Epithelial cell of esophagus (primary cell): ENCODE results near the gene PSMB3.

Experiments used
- DNase-seq: peaks from one replicate; pipeline ENCODE4 v3.0.0; 2010; ENCODE audit warnings: low read depth
- H3K4me3 ChIP-seq: 2 replicates; pipeline ENCODE4 v1.5.1; 2011; ENCODE audit warnings: mild to moderate bottlenecking, low read length, control low read depth
- TF ChIP-seq, protein P1 (sequence below): IDR thresholded peaks from 2 replicates; pipeline ENCODE4 v1.5.1; 2011; ENCODE audit warnings: low read depth, mild to moderate bottlenecking, low read length, control low read depth, inconsistent platforms; ENCODE audit not compliant: insufficient read depth; ENCODE audit errors: missing control alignments

The PSMB3 gene

DNA sequence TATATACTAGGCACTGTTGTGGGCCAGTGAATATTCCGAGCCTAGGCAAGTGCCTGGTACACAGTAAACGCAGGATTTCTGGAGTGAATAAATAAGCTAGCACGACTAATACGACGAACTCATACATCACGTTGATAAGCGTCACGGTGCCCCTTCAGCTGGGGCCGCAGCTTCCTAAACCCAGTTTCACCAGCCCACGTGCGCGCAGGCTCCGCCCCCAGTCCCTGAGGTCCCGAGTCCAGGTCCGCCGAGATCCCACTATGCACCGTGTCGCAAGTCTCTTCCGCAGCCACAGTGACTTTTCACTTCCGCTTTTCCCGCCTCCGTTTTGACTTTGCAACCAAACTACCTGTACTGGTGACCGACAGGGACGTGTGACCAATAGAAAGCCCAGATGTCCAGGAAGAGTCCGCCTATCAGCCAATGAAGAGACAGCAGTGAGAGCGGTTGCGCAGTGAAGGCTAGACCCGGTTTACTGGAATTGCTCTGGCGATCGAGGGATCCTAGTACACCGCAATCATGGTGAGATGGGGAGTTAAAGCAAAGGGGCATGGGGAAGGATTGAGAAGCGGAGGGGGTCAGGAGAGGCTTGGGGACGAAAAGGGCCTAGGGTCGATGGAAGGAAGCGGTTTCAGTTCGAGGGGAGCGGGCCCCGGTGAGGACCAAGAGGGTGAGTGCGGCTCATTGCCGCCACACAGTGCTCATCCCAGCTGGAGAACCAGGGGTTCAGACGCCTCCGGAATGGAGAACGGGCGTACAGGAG, at the start of gene PSMB3:
Gene PSMB3 (plus strand): TSS at position 434 of the 763 bp plus-strand sequence. CDS start 86 bp downstream, at position 520.
- DNase-seq, result peak; percentile 100
- H3K4me3 ChIP-seq, result peak within 1 kb of the TSS; percentile 100
- TF ChIP-seq, protein P1, sequence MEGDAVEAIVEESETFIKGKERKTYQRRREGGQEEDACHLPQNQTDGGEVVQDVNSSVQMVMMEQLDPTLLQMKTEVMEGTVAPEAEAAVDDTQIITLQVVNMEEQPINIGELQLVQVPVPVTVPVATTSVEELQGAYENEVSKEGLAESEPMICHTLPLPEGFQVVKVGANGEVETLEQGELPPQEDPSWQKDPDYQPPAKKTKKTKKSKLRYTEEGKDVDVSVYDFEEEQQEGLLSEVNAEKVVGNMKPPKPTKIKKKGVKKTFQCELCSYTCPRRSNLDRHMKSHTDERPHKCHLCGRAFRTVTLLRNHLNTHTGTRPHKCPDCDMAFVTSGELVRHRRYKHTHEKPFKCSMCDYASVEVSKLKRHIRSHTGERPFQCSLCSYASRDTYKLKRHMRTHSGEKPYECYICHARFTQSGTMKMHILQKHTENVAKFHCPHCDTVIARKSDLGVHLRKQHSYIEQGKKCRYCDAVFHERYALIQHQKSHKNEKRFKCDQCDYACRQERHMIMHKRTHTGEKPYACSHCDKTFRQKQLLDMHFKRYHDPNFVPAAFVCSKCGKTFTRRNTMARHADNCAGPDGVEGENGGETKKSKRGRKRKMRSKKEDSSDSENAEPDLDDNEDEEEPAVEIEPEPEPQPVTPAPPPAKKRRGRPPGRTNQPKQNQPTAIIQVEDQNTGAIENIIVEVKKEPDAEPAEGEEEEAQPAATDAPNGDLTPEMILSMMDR, result no peak

- TF ChIP-seq, protein P1, result no peak
- H3K4me3 ChIP-seq, result peak overlapping the region; percentile 81
- DNase-seq, result no peak
These were observed 49.4 kb upstream of the PSMB3 start for GRCh38 chr17:38702916-38703741.

DNA sequence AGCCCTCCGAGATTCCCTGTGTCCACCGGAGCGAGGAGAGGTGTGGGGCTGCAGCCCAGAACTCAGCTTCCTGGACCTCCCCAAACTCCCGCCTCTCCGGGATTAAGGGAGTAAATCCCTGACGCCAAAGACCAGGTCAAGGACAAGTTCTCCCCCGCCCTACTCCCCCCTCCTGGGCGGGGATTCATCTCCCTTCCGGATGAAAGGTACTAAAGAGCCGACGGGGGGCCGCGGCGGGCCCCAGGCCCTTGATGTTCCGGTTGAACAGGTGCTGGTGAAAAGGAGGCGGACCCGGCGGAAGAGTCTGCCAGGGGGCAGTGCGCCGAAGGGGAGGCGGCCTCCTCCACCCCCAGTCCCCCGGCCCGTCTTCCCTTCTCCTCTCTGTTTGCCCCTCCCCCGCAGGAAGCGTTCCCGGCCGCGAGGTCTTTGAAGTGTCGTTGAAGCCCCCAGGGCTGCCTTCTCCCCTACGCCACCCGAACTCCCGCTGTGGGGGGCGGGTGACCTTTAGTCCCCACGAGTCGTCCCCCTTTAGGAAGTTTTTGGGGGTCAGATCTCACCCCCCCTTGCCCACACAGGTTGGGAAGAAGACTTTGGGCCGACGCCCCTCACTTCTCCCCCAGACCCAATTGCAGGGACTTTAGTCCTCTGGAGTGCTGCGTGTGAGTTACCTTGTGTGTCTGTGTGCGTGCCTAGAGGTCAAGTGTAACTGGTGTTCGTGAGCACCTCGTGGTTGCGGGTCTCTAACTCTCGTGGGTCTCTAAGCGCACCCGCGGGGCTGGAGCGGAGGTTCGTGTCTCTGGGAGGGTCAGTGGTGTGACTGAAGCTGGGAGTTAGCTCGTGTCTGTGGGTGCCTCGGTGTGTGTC, 48.6 kb upstream of the PSMB3 start:
- TF ChIP-seq, protein P1, result no peak
- DNase-seq, result peak; percentile 50
- H3K4me3 ChIP-seq, result peak overlapping the region; percentile 81

GRCh38 chr17:38704606-38705522, 47.7 kb upstream of the PSMB3 start, which contains the start of gene MLLT6:
Gene MLLT6 (plus strand): TSS chr17:38705273. CDS start chr17:38705633, 360 bp downstream.
- TF ChIP-seq, protein P1, result no peak
- H3K4me3 ChIP-seq, result peak within 1 kb of the TSS; percentile 81
- DNase-seq, result peak; percentile 81

GRCh38 chr17:38705523-38705802, 47.1 kb upstream of the PSMB3 start:
- DNase-seq, result no peak
- peak overlapping the region; percentile 73 for H3K4me3 ChIP-seq
- TF ChIP-seq, protein P1, result no peak

- peak overlapping the region; percentile 73 for H3K4me3 ChIP-seq
- TF ChIP-seq, protein P1, result no peak
- peak; percentile 29 for DNase-seq
These were observed 46.6 kb upstream of the PSMB3 start for GRCh38 chr17:38705803-38706504.
